Common myeloid progenitor, CD34-positive (primary cell): ENCODE measurements around the gene MAN1A1.
A peak's percentile ranks its signal among the peaks of the same experiment; 100 is the strongest.

Source experiments
- CTCF ChIA-PET: fragments of 350-600 bp; sonication (Branson Sonifier 250); formaldehyde crosslinking; loops from one replicate; lab custom pipeline; 2021; ENCODE audit warnings: antibody characterized with exemption; lab: Charles Lee
- POLR2A ChIA-PET: fragments of 350-600 bp; sonication (Branson Sonifier 250); formaldehyde crosslinking; loops from one replicate; lab custom pipeline; 2021; ENCODE audit warnings: antibody characterized with exemption; lab: Charles Lee
- DNase-seq, 3 donors: peaks; one replicate each; pipeline versions ENCODE4 v3.0.0 to v3.0.0-alpha.2; 2013
- H3K27ac ChIP-seq, 2 experiments: 1 replicate in 1 of 2; 2 replicates in 1 of 2; pipeline ENCODE4 v1.7.0; 2013; ENCODE audit warnings: inconsistent platforms in 2 of 2, low read length in 2 of 2, mild to moderate bottlenecking in 2 of 2, low read depth in 1 of 2, moderate library complexity in 1 of 2; ENCODE audit not compliant: severe bottlenecking in 2 of 2, insufficient read depth in 1 of 2, poor library complexity in 1 of 2
- H3K27me3 ChIP-seq, 5 experiments: replicated peaks in 2 of 5; 1 replicate in 3 of 5; 2 replicates in 2 of 5; pipeline versions ENCODE4 v1.6.1 to v1.7.0; 2013; ENCODE audit warnings: low read length in 4 of 5, mild to moderate bottlenecking in 2 of 5, moderate library complexity in 2 of 5, inconsistent platforms in 1 of 5; ENCODE audit not compliant: insufficient read depth in 5 of 5, control insufficient read depth in 4 of 5
- H3K36me3 ChIP-seq, 4 experiments: 1 replicate in 2 of 4; 2 replicates in 2 of 4; pipeline versions ENCODE4 v1.6.1 to v1.7.0; 2013; ENCODE audit warnings: low read length in 3 of 4, control low read depth in 1 of 4, mild to moderate bottlenecking in 1 of 4; ENCODE audit not compliant: control insufficient read depth in 4 of 4, insufficient read depth in 4 of 4
- H3K4me1 ChIP-seq, 4 experiments: 1 replicate in 3 of 4; 2 replicates in 1 of 4; pipeline versions ENCODE4 v1.6.1 to v1.7.1; 2013; ENCODE audit warnings: low read length in 3 of 4, mild to moderate bottlenecking in 3 of 4, control low read depth in 1 of 4, inconsistent platforms in 1 of 4, moderate library complexity in 1 of 4; ENCODE audit not compliant: control insufficient read depth in 4 of 4, insufficient read depth in 4 of 4; ENCODE audit errors: control extremely low read depth in 1 of 4
- H3K4me3 ChIP-seq, 7 experiments: 1 replicate in 4 of 7; 2 replicates in 3 of 7; pipeline versions ENCODE4 v1.5.1 to v1.7.0; 2013; ENCODE audit warnings: mild to moderate bottlenecking in 7 of 7, low read length in 6 of 7, moderate library complexity in 6 of 7, inconsistent platforms in 2 of 7, low read depth in 2 of 7, control low read depth in 1 of 7; ENCODE audit not compliant: insufficient read depth in 4 of 7, control insufficient read depth in 1 of 7; ENCODE audit errors: extremely low read depth in 1 of 7
- H3K9me3 ChIP-seq, 5 experiments: 1 replicate in 4 of 5; 2 replicates in 1 of 5; pipeline versions ENCODE4 v1.6.1 to v1.7.1; 2013; ENCODE audit warnings: low read length in 4 of 5, mild to moderate bottlenecking in 2 of 5, inconsistent platforms in 1 of 5, low read depth in 1 of 5, moderate library complexity in 1 of 5; ENCODE audit not compliant: control insufficient read depth in 4 of 5, insufficient read depth in 2 of 5; ENCODE audit errors: control extremely low read depth in 1 of 5
- WGBS: methylation state at CpG from one replicate; pipeline ENCODE4 v1.1.5; 2013; ENCODE audit not compliant: insufficient coverage; 5-methylcytosine and 5-hydroxymethylcytosine counted together

Gene MAN1A1

DNA sequence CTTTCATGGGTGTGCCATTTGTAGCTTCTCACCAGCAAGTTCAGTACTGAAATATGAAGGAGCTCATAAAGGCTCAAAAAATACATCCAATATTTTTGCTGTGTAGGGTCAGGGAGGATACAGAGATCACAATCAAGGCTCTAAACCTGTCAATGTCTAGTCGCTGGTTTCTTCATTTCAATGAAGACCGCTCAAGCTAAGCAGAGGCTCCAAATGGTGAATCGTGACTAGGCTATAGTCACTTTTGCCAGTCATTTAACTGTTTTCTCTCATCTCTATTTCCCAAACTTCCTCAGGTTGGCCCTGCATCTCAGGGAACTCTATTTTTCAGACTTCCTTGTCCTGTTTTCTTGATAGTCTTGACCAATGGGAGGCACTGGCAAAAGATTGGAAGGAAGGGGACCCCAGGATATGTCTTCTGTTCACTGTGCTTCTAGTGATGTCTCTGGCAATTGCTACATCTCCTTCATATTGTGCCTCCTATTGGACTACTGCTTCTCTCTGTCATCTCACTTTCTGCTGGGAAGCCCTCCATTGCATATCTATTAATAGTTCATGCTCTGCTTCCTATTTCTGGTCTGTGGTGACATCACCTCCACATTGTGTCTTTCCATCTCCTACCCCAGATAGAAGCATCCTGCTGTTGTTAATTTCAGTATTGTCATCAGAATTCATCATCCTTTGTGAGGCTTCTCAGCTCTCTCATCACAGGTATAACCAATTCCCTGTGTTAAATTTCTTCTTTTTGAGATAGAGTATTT, 183.4 kb downstream of the MAN1A1 start:
- ChIA-PET POLR2A (no interaction called here), CTCF (interaction anchor here (1.5 kb wide), 1 partner anchor 20 kb away, joined by 3 read pairs; no protein-coding TSS in a partner anchor)
- DNase-seq: no peak
- H3K4me1 ChIP-seq: peaks cover 0 to 6% (median 2%) of the 10 kb centered on the region in 4 experiments
- H3K27me3 ChIP-seq: no peaks in the 10 kb centered on the region
- WGBS: 96% methylated on average over 3 of the region's 3 CpGs
- H3K27ac ChIP-seq: no peak overlapping the region
- no peaks in the 10 kb centered on the region for H3K36me3 ChIP-seq
- no peaks in the 10 kb centered on the region for H3K9me3 ChIP-seq
- no peak overlapping the region for H3K4me3 ChIP-seq

DNA sequence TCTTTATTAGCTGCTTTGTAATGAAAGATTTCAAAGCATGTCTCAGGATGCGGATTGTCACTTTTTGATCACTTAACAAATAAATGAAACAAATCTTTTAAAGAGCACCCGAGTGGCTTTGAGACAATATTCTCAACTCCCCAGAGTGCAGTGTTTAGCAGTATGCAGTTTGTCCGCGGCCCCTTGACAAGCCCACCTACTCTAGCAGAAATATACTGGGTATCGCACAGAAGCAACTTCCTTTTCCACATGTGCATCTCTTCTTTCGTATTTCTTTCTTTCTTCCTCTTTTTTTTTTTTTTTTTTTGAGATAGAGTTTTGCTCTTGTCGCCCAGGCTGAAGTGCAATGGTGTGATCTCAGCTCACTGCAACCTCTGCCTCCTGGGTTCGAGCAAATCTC, 186.6 kb downstream of the MAN1A1 start:
- WGBS: 45% methylated on average over 6 of the region's 8 CpGs
- CTCF ChIA-PET: interaction anchor here (1.8 to 2.1 kb wide), 2 partner anchors 10 to 15 kb away, joined by 5 to 7 read pairs; no protein-coding TSS in a partner anchor
- Histone ChIP-seq H3K27ac (no peak overlapping the region), H3K4me3 (no peak overlapping the region), H3K9me3 (no peaks in the 10 kb centered on the region), H3K36me3 (no peaks in the 10 kb centered on the region), H3K27me3 (no peaks in the 10 kb centered on the region), H3K4me1 (peaks cover 0 to 6% (median 2%) of the 10 kb centered on the region in 4 experiments)
- peak in 1 of 3 donors; percentile 57 for DNase-seq
- POLR2A ChIA-PET: no interaction called here

DNA sequence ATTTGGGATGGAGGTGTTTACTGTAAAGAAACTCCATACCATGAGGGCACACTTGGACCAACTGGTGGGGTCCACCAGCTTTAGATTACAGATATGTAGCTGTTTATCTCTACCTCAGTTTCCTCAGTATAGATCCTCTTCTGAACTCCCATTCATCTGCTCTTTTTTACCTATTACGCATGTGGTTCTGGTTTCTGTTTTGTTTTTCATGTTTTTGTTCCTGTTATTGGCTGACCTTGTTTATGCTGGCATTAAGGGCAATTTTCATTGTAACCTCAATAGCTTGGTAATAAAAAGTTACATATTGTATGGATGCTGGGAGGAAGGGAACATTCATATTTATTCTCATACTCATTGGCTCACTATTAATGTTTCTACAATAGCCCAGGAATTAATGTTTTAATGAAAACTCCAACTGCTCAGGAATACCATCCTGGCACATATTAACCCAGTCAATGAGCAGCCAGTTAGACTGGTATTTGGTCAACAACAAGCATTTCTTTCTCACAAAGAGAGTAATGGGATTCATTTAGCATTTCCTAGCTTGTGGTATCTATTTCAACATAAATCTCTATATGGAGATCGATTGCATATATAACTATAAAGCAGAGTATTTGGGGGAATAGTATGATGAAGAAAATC, 187.3 kb downstream of the MAN1A1 start:
- CTCF ChIA-PET: interaction anchor here (1.8 to 2.1 kb wide), 2 partner anchors 11 to 14 kb away, joined by 5 to 7 read pairs; no protein-coding TSS in a partner anchor
- peaks cover 0 to 6% (median 2%) of the 10 kb centered on the region in 4 experiments for H3K4me1 ChIP-seq
- WGBS: no CpG with 5 or more reads among the region's 2 CpGs
- H3K27me3 ChIP-seq: no peaks in the 10 kb centered on the region
- POLR2A ChIA-PET: no interaction called here
- no peaks in the 10 kb centered on the region for H3K9me3 ChIP-seq
- DNase-seq: no peak
- H3K36me3 ChIP-seq: no peaks in the 10 kb centered on the region
- no peak overlapping the region for H3K4me3 ChIP-seq
- H3K27ac ChIP-seq: no peak overlapping the region

DNA sequence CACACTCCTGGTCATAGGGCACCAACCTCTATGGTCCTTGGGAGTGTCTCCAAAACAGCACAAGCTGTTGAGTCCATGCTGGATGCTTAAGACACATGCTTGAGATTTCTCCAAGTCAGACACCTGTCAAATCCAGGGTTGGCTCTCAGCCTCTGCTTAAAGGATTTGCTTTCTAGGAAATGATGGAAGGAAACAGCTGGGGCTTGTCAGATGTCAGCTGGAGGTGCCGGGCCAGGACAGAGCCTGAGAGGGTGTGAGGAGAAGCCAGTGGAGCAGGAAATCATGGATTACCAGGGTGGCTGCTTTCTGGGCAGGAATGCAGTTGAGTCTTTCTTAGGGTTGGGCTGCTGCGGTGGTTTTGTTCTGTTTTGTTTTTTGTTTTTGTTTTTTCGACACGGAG, 188.1 kb downstream of the MAN1A1 start:
- Histone ChIP-seq H3K4me1 (peaks cover 0 to 6% (median 2%) of the 10 kb centered on the region in 4 experiments), H3K9me3 (no peaks in the 10 kb centered on the region), H3K27ac (no peak overlapping the region), H3K27me3 (no peaks in the 10 kb centered on the region), H3K4me3 (no peak overlapping the region), H3K36me3 (no peaks in the 10 kb centered on the region)
- ChIA-PET POLR2A (no interaction called here), CTCF (interaction anchor here (1.8 to 2.1 kb wide), 2 partner anchors 12 to 13 kb away, joined by 5 to 7 read pairs; no protein-coding TSS in a partner anchor)
- WGBS: 89% methylated on average over 4 of the region's 4 CpGs
- DNase-seq: no peak

DNA sequence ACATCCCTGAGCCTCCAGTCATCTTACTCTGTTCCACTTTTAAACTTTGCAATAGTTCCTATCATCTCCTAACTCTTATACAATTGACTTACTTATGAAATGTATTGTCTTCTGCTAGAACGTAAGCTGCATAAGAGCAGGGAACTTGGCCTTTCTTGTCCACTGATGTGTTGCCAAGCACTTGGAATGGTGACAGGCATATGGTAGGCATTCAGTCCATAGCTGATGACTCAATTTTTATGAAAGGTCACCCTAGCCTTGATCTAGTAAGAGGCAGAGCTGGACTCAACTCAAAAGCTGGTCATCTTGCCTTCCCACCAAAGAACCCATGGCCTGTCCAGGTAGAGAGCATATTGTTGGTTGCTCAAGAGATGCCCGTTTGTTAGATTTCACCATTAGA, 188.7 kb downstream of the MAN1A1 start:
- WGBS: 100% methylated on average over 1 of the region's 2 CpGs
- Histone ChIP-seq H3K27me3 (no peaks in the 10 kb centered on the region), H3K4me1 (peaks cover 0 to 3% (median 2%) of the 10 kb centered on the region in 4 experiments), H3K27ac (no peak overlapping the region), H3K36me3 (no peaks in the 10 kb centered on the region), H3K4me3 (no peak overlapping the region), H3K9me3 (no peaks in the 10 kb centered on the region)
- CTCF ChIA-PET: interaction anchor here (2.1 kb wide), 1 partner anchor 12 kb away, joined by 7 read pairs; no protein-coding TSS in a partner anchor
- POLR2A ChIA-PET: no interaction called here
- DNase-seq: no peak

DNA sequence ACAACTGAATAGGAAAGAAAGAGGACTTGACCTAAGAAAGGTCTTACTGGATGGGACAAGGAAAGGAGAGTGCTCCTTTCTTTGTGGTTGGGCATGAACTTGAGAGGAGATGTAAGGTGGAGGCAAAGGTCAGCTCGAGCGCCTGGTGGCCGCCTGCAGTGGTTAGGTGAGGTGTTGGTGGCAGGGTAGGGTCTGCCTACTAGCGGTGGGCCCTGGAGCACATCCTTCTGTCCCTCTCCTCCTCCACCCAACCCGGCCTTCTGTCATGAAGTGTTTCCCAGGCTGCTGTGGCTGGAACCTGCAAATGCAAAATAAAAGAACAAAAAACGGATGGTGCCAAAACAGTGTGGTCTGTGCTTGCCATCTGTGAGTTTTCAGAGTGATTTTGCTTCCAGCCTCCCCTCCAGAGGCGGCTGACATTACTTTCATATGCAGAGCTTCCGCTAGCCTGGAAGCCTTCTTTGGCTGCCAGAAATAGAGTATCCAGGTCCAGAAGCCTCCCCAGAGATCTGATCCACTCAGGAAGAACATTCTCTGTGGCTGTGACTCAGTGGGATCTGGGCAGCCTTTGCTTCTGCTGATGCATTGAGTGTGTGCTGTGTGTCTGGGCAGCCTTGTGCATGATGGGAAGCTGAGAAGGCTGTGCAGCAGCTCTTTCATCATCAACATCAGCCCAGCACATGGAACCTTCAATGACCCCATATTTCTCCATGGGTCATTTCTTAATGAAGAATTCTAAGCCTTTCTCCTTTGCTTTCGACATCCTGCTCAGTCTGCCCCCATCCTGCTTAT, 191.3 kb downstream of the MAN1A1 start:
- no peak for DNase-seq
- ChIA-PET CTCF (interaction anchor here (1.3 to 1.7 kb wide), 2 partner anchors 8 to 9 kb away, joined by 3 to 9 read pairs; no protein-coding TSS in a partner anchor), POLR2A (no interaction called here)
- Histone ChIP-seq H3K4me3 (no peak overlapping the region), H3K4me1 (peaks cover 0 to 2% (median under 1%) of the 10 kb centered on the region in 4 experiments), H3K36me3 (no peaks in the 10 kb centered on the region), H3K27me3 (no peaks in the 10 kb centered on the region), H3K9me3 (no peaks in the 10 kb centered on the region), H3K27ac (no peak overlapping the region)
- 96% methylated on average over 5 of the region's 9 CpGs for WGBS
